Activated CD4-positive, CD25-positive, alpha-beta regulatory T cell treated with anti-CD3 and anti-CD28 coated beads, Interleukin-2, amount 50 U/mL, for 24 hours (primary cell): Measurements from ENCODE around the gene CMSS1.

Experiments
- ATAC-seq, 2 donors: fragments of 150-1000 bp; cut with Tn5 transposase; one replicate each; pipeline ENCODE4 v1.10.0; 2021; ENCODE audit warnings: mild to moderate bottlenecking in 1 of 2, moderate library complexity in 1 of 2

Gene CMSS1

DNA sequence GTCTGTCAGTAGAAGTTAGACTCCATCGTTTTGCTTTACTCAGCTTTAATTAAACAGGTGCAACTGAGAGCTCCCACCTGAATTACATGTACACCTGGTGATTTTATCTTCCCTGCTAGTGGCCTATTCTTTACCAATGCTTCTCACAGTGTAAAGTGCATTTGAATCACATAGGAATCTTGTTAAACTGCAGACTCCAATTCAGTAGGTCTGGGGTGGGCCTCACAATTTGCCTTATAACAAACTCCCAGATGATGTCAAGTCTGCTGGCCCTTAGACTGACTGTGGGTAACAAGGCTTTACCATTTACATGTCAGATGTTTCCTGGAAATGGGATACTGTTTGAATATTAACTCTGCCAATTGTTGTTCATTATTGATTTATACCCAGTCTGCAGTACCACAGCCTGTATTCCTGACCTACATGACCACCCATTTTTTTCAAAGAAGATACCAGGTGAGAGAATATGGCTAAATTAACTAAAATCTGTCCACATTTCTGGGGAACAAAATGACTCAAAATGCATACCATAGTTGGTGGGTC, 37.2 kb downstream of the CMSS1 start:
- no peak for ATAC-seq

DNA sequence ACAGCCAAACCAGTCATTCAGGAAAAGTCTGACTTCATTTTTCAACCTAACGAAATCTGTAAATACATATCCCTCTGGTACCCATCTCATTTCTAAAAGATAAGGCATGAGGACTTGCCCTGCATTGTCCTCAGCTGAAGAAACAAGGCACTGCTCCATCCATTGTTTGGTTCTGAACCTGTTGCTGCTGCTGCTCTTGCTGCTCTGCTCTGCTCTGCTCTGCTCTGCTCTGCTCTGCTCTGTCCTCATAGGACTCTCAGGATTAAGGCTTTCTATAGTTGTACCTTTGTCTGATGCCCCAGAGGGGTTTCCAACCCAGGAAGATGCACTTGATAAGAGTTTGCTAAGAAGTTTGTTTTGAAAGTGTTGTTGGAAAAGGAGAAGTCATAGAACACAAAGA, 38.2 kb downstream of the CMSS1 start:
- no peak for ATAC-seq

DNA sequence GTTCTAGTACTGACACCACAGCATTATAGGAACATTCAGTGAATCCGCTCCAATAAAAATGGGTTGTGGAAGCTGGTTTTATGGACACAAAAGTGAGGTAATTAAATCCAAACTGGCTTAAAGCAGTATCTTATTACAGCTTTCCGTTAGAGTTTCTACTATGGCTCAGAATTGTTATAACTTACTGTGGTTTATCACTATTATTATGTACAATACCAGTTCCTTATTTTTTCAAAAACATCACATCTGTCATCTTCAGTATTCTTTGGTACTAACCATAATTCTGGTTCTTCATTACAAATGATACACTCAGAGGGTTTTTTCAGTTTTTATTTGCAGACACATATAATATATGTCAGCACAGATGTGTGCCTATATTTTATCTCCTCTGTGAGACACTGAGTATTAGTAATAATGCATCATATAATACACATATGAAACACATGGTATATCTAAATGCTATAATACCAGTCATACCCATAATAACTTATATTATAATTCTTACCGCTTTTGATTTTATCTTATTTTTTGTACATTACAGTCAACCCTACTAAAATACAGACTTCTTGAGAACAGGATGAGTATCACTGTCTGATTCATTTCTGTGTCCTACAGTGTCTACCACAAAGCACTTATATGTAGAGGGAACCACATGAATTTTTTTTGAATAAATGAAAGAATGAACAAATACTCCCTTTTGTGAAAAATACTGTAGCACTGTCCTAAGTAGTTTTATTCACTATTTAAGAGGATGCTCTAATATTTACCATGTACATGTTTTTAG, 39.0 kb downstream of the CMSS1 start:
- peak; percentile 91 to 94 for ATAC-seq

GRCh38 chr3:99857278-99857677, 39.6 kb downstream of the CMSS1 start:
- ATAC-seq: no peak

GRCh38 chr3:99858469-99858868, 40.8 kb downstream of the CMSS1 start:
- ATAC-seq: no peak

- ATAC-seq: no peak
Measured at GRCh38 chr3:99859825-99860224, 42.2 kb downstream of the CMSS1 start.

- no peak for ATAC-seq
Measured at GRCh38 chr3:99861216-99861615, 43.6 kb downstream of the CMSS1 start.

GRCh38 chr3:99862208-99862607, 44.5 kb downstream of the CMSS1 start:
- no peak for ATAC-seq

- no peak for ATAC-seq
Measured at GRCh38 chr3:99863002-99863401, 45.3 kb downstream of the CMSS1 start.

DNA sequence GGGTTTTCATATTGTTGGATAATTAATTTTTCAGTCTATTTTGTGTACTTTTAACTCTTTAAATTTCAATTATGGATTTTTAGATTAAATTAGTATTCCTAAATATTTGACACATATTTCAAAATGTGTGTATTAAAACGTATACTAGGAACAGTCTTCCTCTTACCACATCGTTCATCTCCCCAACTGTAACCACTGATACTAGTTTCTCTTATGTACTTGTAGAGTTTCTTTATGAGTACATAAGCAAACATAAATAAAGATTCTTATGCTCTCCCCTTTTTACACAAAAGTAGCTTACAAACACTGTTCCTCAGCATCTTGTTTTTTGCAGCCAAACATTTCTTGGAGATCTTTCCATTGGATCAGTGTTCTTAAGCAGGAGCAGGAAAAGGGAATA, 45.9 kb downstream of the CMSS1 start:
- no peak for ATAC-seq

DNA sequence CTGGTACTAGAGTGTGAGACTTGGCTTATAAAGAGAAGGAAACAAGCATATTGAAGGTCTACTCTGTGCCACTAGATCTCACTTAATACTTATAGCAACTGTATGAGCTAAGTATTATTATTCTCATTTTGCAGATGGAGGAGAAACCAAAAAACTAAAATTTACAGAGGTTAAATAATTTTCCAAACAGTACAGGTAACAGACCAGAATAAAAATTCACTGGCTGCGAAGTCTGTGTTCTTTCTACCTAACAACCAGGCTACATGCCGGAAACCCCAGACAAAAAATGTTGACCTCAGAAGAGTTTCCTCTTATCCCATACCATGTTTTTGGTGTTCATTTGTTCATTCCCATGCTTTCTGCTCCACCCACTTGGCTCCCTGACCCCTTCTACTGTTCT, 46.6 kb downstream of the CMSS1 start:
- ATAC-seq: no peak

DNA sequence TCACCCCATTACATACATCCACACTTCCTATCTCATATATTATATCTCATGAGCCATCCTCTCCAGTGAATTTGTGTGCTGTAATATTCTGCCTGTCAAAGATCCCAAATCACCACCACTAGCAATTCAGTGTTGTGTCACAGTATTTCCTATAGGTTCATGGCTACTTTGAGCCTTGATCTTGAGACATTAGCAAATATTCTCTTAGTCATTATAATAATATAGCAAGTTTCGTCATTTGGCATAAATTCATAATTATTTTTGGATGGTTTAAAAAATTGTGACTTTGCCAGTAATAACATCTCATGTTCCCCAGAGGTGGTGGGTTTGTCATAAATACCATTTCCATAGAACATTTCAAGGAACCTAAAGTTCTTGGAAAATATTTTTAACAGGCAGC, 47.7 kb downstream of the CMSS1 start:
- no peak for ATAC-seq

GRCh38 chr3:99866261-99866761, 48.6 kb downstream of the CMSS1 start:
- ATAC-seq: no peak

DNA sequence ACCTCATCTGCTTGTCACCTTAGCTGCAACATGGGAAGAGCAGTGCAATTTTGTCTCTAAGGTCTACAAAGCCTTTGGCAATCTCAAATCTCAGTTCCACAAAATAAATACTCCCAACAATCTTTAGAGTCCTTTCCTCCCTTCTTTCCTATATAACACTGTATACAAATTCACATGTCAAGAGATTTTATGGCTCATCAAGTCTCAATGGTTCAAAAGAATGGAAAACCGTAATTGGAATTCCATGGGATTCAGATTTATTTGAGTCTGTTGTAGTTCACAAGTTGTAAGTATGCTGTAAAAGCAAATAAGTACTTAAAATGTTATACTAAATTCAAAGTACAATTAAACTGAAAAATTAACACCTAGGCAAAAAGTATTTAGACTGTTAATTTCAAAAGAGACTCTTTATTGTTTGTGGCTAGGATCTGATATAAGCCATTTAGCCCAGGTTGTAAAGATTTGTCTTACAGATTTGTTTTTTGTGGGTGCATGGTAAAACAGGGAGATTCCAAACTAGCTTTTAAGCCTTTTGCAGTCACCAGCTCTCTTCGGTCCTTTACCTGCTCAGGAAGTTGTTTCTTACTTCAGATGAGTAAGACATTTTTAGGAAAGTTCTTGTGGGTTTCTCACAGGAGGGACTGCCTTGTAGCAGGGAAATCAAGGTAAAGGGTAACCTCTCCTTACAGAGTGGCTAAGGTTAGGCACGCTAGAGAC, 50.1 kb downstream of the CMSS1 start:
- ATAC-seq: no peak

GRCh38 chr3:99868311-99868646, 50.6 kb downstream of the CMSS1 start:
- no peak for ATAC-seq

- no peak for ATAC-seq
Measured at GRCh38 chr3:99869621-99870020, 52.0 kb downstream of the CMSS1 start.

DNA sequence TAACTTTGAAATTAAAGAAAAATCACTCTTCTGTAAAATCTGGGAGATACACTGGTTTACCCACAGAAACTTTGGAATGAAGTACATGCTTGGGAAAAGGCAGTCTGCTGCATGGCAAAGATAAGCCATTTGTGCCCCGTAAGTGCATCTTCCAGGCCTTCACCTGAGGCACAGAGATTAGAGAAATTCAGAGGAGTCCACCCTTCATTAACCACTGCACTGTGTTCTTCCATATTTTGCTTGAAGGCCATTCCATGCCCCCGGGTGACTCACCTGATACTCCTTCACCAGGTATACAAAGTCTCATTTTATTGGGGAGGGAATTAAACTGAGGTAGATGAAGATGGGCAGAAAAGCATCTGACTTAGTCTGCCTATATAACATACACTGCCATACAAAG, 53.0 kb downstream of the CMSS1 start:
- ATAC-seq: no peak

- ATAC-seq: no peak
Measured at GRCh38 chr3:99871231-99872045, 53.8 kb downstream of the CMSS1 start.

DNA sequence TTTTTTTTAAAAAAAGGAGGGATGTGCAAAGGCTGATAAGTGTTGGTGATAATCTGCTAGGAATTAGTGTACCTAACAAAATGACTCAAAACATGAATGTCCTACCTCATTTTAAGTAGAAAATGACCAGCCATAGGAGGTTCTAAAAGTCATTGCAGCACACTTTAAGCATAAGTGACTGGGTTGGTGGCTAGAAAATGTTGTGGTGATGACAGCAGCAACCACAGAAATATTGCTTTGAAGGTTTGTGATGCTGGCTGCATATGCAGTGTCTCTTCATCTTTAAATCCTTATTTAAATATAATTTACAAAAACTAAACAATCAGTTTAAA, 55.2 kb downstream of the CMSS1 start:
- peak in 1 of 2 donors; percentile 34 for ATAC-seq

- ATAC-seq: no peak
Measured at GRCh38 chr3:99873269-99874102, 55.8 kb downstream of the CMSS1 start.

DNA sequence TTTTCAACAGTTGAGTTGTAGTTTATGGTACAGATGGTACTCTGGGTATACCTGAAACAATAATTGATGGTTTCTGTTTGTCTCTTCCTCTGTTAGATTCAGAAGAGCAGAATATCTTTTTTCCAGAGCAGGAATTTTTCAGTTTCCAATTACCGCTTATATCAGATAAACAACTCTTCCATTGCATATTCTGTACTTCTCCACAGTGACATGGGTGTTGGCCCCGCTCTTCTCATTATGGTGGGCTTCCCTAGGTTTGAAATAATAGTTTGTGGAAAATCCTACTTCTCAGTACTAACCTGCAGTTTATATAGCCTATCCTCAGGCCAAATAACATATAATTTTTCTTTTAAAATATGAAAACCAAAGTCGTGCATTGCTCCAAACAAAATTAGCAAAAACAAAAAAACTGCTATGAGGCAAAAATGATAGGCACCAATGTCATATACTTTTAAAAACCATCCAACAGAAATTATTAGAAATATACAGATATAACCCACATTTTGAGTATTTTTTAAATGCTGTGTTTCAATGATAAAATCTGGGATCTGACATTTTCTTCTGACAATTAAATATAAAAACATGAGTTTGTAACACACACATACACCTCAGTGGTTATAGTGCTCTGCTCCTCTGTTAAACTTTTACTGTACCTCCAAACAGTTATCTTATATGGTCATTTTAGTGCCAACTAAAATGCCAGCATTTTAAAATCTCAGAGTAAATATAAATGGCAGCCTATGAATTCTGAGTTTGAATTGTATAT, 56.8 kb downstream of the CMSS1 start:
- no peak for ATAC-seq

- no peak for ATAC-seq
Measured at GRCh38 chr3:99875581-99875928, 57.9 kb downstream of the CMSS1 start.
